Astrocyte (in vitro differentiated cells and primary cell): ENCODE results near the gene AHNAK2.

Experiments
- EZH2 ChIP-seq: IDR thresholded peaks from 2 replicates; pipeline ENCODE4 v1.6.1; 2012; ENCODE audit warnings: mild to moderate bottlenecking, low read length, inconsistent platforms; ENCODE audit not compliant: insufficient read depth
- TF ChIP-seq, protein P1 (sequence below): IDR thresholded peaks from 2 replicates; pipeline ENCODE4 v1.5.1; 2011; ENCODE audit warnings: low read depth, mild to moderate bottlenecking, inconsistent platforms, low read length, moderate library complexity; ENCODE audit not compliant: insufficient read depth

DNA sequence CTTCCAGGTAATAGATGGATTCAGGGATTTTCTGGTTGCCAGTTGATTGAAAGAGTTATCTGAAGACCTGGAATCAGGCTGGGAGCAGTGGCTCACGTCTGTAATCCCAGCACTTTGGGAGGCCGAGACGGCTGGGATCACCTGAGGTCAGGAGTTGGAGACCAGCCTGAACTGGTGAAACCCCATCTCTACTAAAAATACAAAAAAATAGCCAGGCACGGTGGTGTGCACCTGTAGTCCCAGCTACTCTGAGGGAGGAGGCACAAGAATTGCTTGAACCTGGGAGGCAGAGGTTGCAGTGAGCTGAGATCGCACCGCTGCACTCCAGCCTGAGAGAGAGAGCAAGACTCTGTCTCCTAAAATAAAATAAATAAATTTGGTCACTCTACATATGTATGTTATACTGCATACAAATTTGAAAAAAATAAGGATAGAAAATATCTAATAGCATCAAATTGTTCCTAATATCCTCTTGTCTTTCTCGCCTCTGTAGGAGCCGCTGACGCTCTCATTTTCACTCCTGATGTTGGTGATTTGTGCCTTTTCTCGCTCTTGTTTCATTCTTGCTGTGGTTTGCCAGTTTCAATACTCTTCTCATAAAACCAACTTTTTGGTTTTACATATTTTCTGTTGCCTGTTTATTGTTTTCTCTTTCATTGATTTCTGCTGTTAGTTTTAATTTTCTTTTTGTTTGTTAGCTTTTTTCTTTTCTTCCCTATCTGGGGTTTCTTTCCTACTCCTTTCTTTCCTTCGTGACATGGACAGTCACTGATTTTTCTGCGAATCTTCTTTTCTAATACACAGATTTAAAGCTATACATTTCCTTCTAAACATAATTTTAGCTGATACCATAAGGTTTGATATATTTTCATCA is 77.3 kb downstream of the AHNAK2 start:
- no peak for TF ChIP-seq EZH2
- TF ChIP-seq, protein P1, sequence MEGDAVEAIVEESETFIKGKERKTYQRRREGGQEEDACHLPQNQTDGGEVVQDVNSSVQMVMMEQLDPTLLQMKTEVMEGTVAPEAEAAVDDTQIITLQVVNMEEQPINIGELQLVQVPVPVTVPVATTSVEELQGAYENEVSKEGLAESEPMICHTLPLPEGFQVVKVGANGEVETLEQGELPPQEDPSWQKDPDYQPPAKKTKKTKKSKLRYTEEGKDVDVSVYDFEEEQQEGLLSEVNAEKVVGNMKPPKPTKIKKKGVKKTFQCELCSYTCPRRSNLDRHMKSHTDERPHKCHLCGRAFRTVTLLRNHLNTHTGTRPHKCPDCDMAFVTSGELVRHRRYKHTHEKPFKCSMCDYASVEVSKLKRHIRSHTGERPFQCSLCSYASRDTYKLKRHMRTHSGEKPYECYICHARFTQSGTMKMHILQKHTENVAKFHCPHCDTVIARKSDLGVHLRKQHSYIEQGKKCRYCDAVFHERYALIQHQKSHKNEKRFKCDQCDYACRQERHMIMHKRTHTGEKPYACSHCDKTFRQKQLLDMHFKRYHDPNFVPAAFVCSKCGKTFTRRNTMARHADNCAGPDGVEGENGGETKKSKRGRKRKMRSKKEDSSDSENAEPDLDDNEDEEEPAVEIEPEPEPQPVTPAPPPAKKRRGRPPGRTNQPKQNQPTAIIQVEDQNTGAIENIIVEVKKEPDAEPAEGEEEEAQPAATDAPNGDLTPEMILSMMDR, result no peak
